Stimulated activated CD4-positive, alpha-beta T cell treated with anti-CD3 and anti-CD28 coated beads, Interleukin-2, amount 100 ng/mL, for 48 hours (primary cell): ENCODE measurements around the gene SAMD13.

Experiments used
- DNase-seq, 2 donors: peaks; one replicate each; pipeline ENCODE4 v3.0.0-alpha.2; 2020

The SAMD13 gene

DNA sequence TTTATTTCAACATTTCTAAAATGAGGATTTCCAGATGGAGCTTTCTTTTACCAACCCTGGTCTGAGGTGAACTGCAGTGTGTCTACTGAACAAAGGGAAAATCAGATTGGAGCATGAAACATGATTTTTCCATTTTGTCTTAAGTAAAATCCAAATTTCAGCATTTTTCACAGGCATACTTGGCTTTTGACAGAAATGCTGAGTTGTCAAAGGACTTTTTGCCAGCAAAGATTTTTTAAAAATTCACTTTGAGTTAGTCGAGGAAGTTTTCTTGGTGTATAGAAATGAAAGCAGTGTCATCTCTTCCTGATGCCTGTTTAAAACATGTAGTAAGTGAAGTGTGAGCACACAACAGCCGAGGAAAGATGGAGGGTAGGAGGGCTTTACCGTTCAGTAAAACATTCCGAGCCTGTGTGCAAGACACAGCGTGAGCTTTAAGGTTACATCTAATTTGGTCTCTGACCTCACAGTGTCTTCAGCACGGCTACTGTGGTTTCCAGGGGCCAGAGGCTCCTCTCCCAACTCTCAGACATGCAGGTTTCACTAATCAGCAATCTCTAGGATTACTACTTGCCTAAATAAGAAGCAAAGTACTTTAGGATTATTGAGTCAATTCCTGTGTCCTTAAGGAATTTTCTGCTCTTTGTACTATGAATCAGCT, 45.9 kb downstream of the SAMD13 start:
- no peak for DNase-seq

GRCh38 chr1:84347932-84348555, 46.5 kb downstream of the SAMD13 start:
- DNase-seq = no peak

DNA sequence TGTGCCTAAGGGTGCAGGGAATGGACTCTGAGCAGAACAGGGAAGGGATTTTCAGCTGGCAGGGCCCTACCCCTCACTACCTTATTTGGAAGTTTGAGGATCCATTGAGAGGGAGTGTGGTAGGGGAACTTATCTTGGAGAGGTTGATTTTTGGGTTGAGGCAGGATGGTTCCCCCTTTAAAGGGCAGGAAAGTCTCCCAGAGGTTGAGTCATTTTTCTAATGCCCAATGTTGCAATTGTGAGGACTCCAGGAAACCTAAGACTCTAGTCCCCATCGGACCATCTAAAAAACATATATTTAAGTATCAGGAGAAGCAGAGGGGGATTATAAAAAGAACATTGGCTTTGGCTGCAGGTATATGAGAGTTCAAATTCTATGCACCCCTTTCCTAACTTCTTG, 47.3 kb downstream of the SAMD13 start:
- DNase-seq = no peak

- DNase-seq = no peak
Observed at GRCh38 chr1:84350104-84350503, 48.6 kb downstream of the SAMD13 start.

DNA sequence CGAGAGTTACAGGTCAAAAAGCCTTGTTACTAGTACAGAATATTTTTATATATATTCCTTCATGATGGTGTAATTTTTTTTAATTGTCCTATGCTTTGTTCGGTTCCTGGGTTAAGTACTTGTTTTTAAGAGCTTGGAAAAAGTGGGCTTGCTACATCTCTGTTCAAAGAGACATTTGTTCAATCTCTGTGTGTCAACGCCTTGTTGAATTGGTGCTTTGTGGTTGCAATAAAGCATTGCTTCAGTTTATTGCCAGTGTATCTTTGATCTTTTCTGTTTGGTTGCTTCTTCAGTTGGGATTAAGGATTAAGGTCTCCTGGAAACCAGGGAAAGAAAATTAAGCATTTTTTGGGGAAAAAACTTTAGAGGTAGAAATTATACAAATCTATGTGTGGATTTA, 49.0 kb downstream of the SAMD13 start:
- no peak for DNase-seq

GRCh38 chr1:84352298-84353106, 51.0 kb downstream of the SAMD13 start:
- DNase-seq = no peak

- no peak for DNase-seq
Observed at GRCh38 chr1:84353695-84354094, 52.2 kb downstream of the SAMD13 start.

DNA sequence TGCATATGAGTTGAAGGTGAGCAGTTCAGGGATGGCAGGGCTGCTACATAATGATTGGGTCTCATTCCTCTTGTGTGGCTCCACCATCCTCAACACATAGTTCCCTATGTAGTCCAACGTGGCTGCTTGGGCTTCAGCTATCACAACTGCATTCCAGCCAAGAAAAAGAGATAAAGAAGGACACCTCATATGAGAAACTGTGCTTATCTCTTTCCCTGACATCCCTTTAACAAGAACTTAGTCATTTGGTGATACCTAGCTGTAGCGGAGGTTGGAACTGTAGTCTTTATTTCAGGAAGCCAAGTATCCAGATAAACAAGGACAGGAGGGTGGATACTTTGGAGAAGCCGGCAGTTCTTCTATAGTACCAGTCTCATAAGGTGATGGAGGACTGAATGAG, 54.0 kb downstream of the SAMD13 start:
- DNase-seq = no peak

DNA sequence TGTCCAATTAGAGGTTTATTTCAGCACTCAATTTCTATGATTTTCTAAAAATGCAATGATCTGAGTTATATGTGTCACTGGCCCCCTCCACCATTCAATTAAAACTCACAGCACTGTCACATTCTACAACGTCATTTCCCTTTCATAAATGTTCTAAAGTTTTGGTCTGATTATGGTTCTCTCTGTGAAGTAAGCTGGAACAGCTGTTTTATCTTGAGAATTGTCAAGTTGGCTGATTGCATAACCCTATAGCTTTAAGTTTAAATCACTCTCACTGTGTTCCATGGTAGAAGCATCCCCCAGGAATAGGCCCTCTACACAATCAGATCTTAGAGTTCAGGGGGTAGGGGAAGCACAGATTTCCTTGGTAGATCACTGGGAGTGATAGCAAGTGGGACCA, 55.4 kb downstream of the SAMD13 start:
- DNase-seq = no peak

- no peak for DNase-seq
Observed at GRCh38 chr1:84358695-84359094, 57.2 kb downstream of the SAMD13 start.

GRCh38 chr1:84360316-84360715, 58.8 kb downstream of the SAMD13 start:
- DNase-seq = no peak

GRCh38 chr1:84361796-84362195, 60.3 kb downstream of the SAMD13 start:
- DNase-seq = no peak

DNA sequence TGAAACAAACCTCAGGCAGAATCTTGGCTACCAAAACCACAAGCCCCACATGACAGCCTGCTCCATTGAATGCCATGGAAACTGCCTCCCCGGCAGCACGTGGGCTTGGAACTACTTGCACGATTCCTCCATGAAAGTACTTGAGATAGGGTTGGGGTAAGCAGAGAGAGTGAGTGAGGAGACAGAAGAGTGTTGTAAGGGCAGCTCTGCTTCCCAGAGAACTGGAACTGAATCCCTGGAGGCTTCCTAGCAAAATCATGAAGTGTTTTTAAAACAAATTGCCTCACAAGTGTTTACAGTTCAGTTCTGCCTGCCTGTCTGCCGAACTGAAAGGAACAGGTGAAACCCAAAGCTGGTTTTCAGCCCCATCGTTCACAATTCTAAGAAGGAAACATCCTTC, 61.5 kb downstream of the SAMD13 start:
- DNase-seq = no peak

DNA sequence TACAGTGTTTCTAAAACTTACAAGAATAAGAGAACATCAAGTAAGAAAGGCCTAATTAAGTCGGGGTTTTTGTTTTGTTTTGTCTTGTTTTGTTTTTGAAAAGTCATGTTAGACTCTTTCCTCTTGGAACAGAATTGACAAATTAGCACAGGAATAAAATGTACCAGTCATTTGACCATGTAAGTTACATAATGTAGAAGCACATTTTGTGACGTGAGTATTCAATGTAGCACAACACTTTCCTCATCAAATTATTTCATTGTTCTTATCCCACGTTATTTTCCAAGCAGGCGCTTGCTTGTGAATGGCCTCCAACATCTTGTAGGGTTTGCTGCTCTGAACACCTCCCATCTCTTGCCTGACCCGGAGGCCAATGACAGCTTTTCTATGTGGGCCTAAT, 62.1 kb downstream of the SAMD13 start:
- DNase-seq = no peak

GRCh38 chr1:84365225-84366221, 64.0 kb downstream of the SAMD13 start:
- no peak for DNase-seq

- DNase-seq = no peak
Observed at GRCh38 chr1:84366786-84367185, 65.3 kb downstream of the SAMD13 start.

GRCh38 chr1:84367219-84367618, 65.7 kb downstream of the SAMD13 start:
- DNase-seq = no peak

GRCh38 chr1:84368441-84368840, 66.9 kb downstream of the SAMD13 start:
- no peak for DNase-seq

DNA sequence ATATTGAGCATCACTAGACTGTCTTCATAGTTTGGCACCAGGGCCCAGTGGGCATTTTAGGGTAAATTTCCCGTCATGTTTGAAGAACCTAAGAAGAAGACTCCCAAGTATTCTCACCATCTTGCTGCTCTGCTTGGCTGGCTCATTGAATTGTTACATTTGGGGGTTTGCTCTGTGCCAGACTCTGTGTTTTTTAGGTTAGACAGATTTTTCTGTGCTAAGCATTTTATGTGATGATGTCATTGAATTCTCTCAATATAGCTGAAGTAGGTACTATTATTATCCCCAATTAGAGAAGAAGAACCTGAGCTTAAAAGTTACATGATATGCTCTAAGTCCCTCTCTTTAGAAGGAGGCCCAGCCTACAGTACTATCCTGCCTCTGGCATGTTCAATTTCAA, 68.8 kb downstream of the SAMD13 start:
- no peak for DNase-seq

DNA sequence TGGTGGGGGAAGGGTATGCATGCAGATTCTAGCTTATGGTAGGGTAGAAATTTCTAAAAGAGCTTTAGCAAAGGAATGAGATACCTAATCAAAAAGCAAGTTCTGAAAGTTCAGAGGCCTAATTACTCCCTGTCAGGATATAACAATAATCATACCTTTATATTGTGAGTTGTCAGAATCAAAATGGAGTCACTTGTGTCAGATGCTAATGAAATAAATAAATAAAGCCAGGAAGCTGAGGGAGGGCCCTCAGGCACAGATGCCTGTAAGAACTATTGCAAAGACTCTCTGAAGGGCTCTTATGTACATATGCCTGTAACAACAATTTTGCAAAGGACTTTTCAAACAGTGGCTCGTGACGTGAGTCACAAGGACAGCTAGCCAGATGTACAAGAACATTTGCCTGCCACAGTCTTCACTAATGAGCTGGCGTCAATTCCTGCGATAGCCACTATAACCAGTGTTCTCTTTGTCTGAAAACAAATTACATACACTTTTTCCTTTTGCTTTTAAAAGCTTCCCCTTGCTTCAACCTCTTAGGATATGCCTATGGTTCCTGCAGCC, 69.4 kb downstream of the SAMD13 start:
- DNase-seq = no peak

- DNase-seq = no peak
Observed at GRCh38 chr1:84373436-84374141, 72.1 kb downstream of the SAMD13 start.
